ENCODE data around the gene ZBTB3. TPM values are rescaled to one million over a fixed set of nuclear protein-coding genes. Genes with fewer than 3 reads are reported as not detected.

Gene ZBTB3
- total and polyA plus RNA-seq, 9 of the 15 experiments (the other 6 are each of a cell fraction or from before 2014, with no cell fraction given), result 1.9 to 10.0 (median 4.9) TPM

DNA sequence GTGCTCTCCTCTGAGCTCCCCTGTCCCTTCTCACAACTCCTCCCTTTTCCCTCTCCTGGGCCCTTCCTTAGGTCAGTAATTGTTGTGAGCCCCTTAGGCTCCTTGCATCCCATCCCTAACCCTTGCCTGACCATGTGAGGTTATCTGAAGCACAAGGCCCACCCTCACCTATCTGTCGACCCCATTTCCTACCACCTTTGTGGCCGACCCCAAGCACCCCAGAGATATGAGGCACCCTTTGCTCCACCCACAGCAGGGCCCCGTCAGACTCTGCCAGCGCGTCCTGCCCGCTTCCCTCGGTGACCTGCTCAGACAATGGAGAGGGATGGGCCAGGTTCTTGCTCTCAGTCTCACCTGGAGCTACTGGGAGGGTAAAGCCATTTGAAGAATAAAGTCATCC is 45.2 kb downstream of the ZBTB3 start:
- intact Hi-C loops (cut with micrococcal nuclease) (loop anchor here (5.0 kb wide), 1 partner anchor 311 kb away; no protein-coding TSS in a partner anchor), in situ Hi-C loops (cut with MboI) (no loop called here)
- DNase-seq (ENCODE audit: extremely low read depth in 1 of 4, low spot score in 3 of 4) (no peak), ATAC-seq (no peak), FAIRE-seq (no peak)
- CTCF ChIA-PET (ENCODE audit: low intra/inter-chr PET ratio), result no interaction called here
- BruUV-seq (replicated peaks), result no TSS peak
- Histone ChIP-seq H3K27me3 (ENCODE audit: control insufficient read depth in 2 of 2, insufficient read depth in 2 of 2, low read length in 2 of 2) (no peaks in the 10 kb centered on the region), H3K36me3 (ENCODE audit: control insufficient read depth, insufficient read depth, low read length) (peaks cover 76% of the 10 kb centered on the region), H4K20me1 (replicated peaks; ENCODE audit: control insufficient read depth, insufficient read depth, low read length) (peaks cover 7% of the 10 kb centered on the region), H3K9me3 (replicated peaks; ENCODE audit: control insufficient read depth, insufficient read depth, low read depth, low read length) (no peaks in the 10 kb centered on the region), H3K9me1 (ENCODE audit: control insufficient read depth, insufficient read depth, low read length) (peaks cover 2% of the 10 kb centered on the region), H3K27ac (ENCODE audit: extremely low read depth, low read depth, low read length) (peak overlapping the region; percentile 19; the same call in 1 of the 3 replicates), H3K4me1 (replicated peaks in 1 of 2; ENCODE audit: control insufficient read depth in 2 of 2, insufficient read depth in 2 of 2, low read length in 2 of 2) (peaks cover 35 to 46% of the 10 kb centered on the region in 2 experiments), H2AFZ (ENCODE audit: low read depth, low read length) (no peak overlapping the region), H3K4me2 (ENCODE audit: insufficient read depth, low read length) (no peak overlapping the region), H3K9ac (ENCODE audit: insufficient read depth in 1 of 2, low read depth in 2 of 2, low read length in 2 of 2) (peak overlapping the region in 1 of 2 experiments; percentile 66; a peak in 1 of 4 replicates), H3K4me3 (no peak overlapping the region), H3K79me2 (ENCODE audit: control insufficient read depth, insufficient read depth, low read length) (peaks cover 25% of the 10 kb centered on the region)
- POLR2A ChIA-PET, result interaction anchor here (0.6 to 4.1 kb wide), 8 partner anchors 9 to 132 kb away, joined by 3 to 31 read pairs (median 6); partner anchors contain the start of genes C11orf98, CSKMT, HNRNPUL2 and TTC9C
- TF ChIP-seq ZNF766 (CRISPR knock-in tag; conservative IDR thresholded peaks at IDR 0.05), result 0 out of 2 replicates have a peak, but pooled peaks have one; percentile 7
- TF ChIP-seq ZKSCAN1 (IDR thresholded peaks at IDR 0.05; ENCODE audit: low read depth, low read length), result no peak
- 73% methylated on average over 7 of the region's 7 CpGs for WGBS (ENCODE audit: insufficient coverage, low coverage, missing lambda C conversion rate)

DNA sequence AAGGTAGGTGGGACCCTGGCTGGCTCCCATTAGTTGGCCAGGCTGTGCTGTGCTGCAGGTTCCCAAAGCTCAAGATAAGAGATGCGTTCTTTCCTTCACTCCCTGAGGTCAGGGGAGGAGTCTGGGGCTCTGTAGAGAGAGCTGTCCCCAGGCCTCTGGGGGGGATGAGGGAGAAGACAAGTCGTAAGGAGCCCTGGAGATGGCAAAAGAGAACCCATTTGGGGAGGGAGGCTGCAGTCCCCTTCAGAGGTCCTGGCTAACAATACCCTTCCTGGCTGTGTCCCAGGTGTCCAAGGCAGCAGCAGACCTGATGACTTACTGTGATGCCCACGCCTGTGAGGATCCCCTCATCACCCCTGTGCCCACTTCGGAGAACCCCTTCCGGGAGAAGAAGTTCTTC is 45.6 kb downstream of the ZBTB3 start:
- Histone ChIP-seq H3K27me3 (ENCODE audit: control insufficient read depth in 2 of 2, insufficient read depth in 2 of 2, low read length in 2 of 2) (no peaks in the 10 kb centered on the region), H3K4me2 (ENCODE audit: insufficient read depth, low read length) (no peak overlapping the region), H3K27ac (ENCODE audit: extremely low read depth, low read depth, low read length) (no peak overlapping the region; the same call in 2 of the 3 replicates), H3K9me1 (ENCODE audit: control insufficient read depth, insufficient read depth, low read length) (peaks cover 2% of the 10 kb centered on the region), H3K9me3 (replicated peaks; ENCODE audit: control insufficient read depth, insufficient read depth, low read depth, low read length) (no peaks in the 10 kb centered on the region), H2AFZ (ENCODE audit: low read depth, low read length) (no peak overlapping the region), H3K4me3 (no peak overlapping the region), H3K4me1 (replicated peaks in 1 of 2; ENCODE audit: control insufficient read depth in 2 of 2, insufficient read depth in 2 of 2, low read length in 2 of 2) (peaks cover 31 to 44% of the 10 kb centered on the region in 2 experiments), H3K36me3 (ENCODE audit: control insufficient read depth, insufficient read depth, low read length) (peaks cover 72% of the 10 kb centered on the region), H4K20me1 (replicated peaks; ENCODE audit: control insufficient read depth, insufficient read depth, low read length) (peaks cover 4% of the 10 kb centered on the region), H3K79me2 (ENCODE audit: control insufficient read depth, insufficient read depth, low read length) (peaks cover 22% of the 10 kb centered on the region), H3K9ac (ENCODE audit: insufficient read depth in 1 of 2, low read depth in 2 of 2, low read length in 2 of 2) (peak overlapping the region in 1 of 2 experiments; percentile 66; a peak in 1 of 4 replicates)
- FAIRE-seq, result no peak
- CTCF ChIA-PET (ENCODE audit: low intra/inter-chr PET ratio), result no interaction called here
- intact Hi-C loops (cut with micrococcal nuclease), result loop anchor here (5.0 kb wide), 1 partner anchor 311 kb away; no protein-coding TSS in a partner anchor
- DNase-seq (ENCODE audit: extremely low read depth in 1 of 4, low spot score in 3 of 4), result peak in 1 of 4 experiments; percentile 46
- in situ Hi-C loops (cut with MboI), result no loop called here
- BruUV-seq (replicated peaks), result no TSS peak
- POLR2A ChIA-PET, result interaction anchor here (0.6 to 4.1 kb wide), 10 partner anchors 9 to 133 kb away, joined by 3 to 31 read pairs (median 5); partner anchors contain the start of genes C11orf98, CSKMT, HNRNPUL2 and TTC9C
- WGBS (ENCODE audit: insufficient coverage, low coverage, missing lambda C conversion rate), result 64% methylated on average over 5 of the region's 5 CpGs
- ATAC-seq, result no peak
- TF ChIP-seq ZNF274 (IDR thresholded peaks at IDR 0.05; ENCODE audit: borderline replicate concordance, low read depth, low read length), result no peak
- no peak for TF ChIP-seq HOXB6 (CRISPR knock-in tag; IDR thresholded peaks at IDR 0.05; ENCODE audit: borderline replicate concordance)
- no peak for TF ChIP-seq JUNB (CRISPR knock-in tag; conservative IDR thresholded peaks at IDR 0.05)
- TF ChIP-seq C11orf30 (IDR thresholded peaks at IDR 0.05; ENCODE audit: low read depth), result no peak
- no peak for TF ChIP-seq POLR2G (IDR thresholded peaks at IDR 0.05; ENCODE audit: low read depth, low read length)
- no peak for TF ChIP-seq ERF (CRISPR knock-in tag; IDR thresholded peaks at IDR 0.05)
- TF ChIP-seq CXXC5 (CRISPR knock-in tag; IDR thresholded peaks at IDR 0.05), result peak; percentile 47; the same call in 1 of the 2 replicates
- TF ChIP-seq ZNF263 (CRISPR knock-in tag; IDR thresholded peaks at IDR 0.05; ENCODE audit: borderline replicate concordance), result peak; percentile 66; the same call in 1 of the 2 replicates
- TF ChIP-seq ZNF57 (CRISPR knock-in tag; IDR thresholded peaks at IDR 0.05), result no peak
- TF ChIP-seq, protein P1, sequence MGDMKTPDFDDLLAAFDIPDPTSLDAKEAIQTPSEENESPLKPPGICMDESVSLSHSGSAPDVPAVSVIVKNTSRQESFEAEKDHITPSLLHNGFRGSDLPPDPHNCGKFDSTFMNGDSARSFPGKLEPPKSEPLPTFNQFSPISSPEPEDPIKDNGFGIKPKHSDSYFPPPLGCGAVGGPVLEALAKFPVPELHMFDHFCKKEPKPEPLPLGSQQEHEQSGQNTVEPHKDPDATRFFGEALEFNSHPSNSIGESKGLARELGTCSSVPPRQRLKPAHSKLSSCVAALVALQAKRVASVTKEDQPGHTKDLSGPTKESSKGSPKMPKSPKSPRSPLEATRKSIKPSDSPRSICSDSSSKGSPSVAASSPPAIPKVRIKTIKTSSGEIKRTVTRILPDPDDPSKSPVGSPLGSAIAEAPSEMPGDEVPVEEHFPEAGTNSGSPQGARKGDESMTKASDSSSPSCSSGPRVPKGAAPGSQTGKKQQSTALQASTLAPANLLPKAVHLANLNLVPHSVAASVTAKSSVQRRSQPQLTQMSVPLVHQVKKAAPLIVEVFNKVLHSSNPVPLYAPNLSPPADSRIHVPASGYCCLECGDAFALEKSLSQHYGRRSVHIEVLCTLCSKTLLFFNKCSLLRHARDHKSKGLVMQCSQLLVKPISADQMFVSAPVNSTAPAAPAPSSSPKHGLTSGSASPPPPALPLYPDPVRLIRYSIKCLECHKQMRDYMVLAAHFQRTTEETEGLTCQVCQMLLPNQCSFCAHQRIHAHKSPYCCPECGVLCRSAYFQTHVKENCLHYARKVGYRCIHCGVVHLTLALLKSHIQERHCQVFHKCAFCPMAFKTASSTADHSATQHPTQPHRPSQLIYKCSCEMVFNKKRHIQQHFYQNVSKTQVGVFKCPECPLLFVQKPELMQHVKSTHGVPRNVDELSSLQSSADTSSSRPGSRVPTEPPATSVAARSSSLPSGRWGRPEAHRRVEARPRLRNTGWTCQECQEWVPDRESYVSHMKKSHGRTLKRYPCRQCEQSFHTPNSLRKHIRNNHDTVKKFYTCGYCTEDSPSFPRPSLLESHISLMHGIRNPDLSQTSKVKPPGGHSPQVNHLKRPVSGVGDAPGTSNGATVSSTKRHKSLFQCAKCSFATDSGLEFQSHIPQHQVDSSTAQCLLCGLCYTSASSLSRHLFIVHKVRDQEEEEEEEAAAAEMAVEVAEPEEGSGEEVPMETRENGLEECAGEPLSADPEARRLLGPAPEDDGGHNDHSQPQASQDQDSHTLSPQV (IDR thresholded peaks at IDR 0.05), result no peak

All from K562 (cell line).